ENCODE measurements around the gene ANGPTL4. TPM values are rescaled to one million over a fixed set of nuclear protein-coding genes. Genes with fewer than 3 reads are reported as not detected.
A peak's percentile ranks its signal among the peaks of the same experiment; 100 is the strongest.
"Not testable (repeated sequence)": the region's sequence is repeated elsewhere in the genome, so short reads cannot be mapped to it uniquely, and the experiment has no call there.

Gene ANGPTL4
- total and polyA plus RNA-seq, 2 of the 13 experiments (the other 11 are each of a cell fraction or from before 2014, with no cell fraction given): 0.80 to 21.7 TPM

- intact Hi-C loops (cut with micrococcal nuclease; ENCODE audit: unreplicated experiment): loop anchor here (2.0 kb wide), 1 partner anchor 165 kb away; no protein-coding TSS in a partner anchor
- H3K4me2 ChIP-seq (ENCODE audit: low read depth, low read length); H3K9ac ChIP-seq (ENCODE audit: insufficient read depth, low read depth, low read length); BruUV-seq (replicated peaks); H3K79me2 ChIP-seq (ENCODE audit: insufficient read depth, low read length); FAIRE-seq; H2AFZ ChIP-seq (ENCODE audit: low read length); H3K9me3 ChIP-seq (ENCODE audit: low read length); H3K4me3 ChIP-seq (replicated peaks in 1 of 3; ENCODE audit: insufficient read depth in 1 of 3, low read depth in 2 of 3, low read length in 3 of 3); H3K36me3 ChIP-seq (replicated peaks in 1 of 2; ENCODE audit: control insufficient read depth in 1 of 2, insufficient read depth in 2 of 2, low read length in 2 of 2); DNase-seq (ENCODE audit: low spot score); H4K20me1 ChIP-seq (ENCODE audit: insufficient read depth, low read length); H3K27ac ChIP-seq (ENCODE audit: extremely low read length, insufficient read depth, low read length); in situ Hi-C loops (cut with HindIII; ENCODE audit: extremely low pct_ligation_motif_present, low pct_unique_long_range_greater_than_20kb); ATAC-seq: not testable (repeated sequence)
- peaks cover 56% of the 10 kb centered on the region for H3K4me1 ChIP-seq (ENCODE audit: insufficient read depth, low read length)
- POLR2A ChIA-PET: interaction anchor here (1.3 to 2.0 kb wide), 5 partner anchors 16 to 45 kb away, joined by 4 to 8 read pairs (median 5); partner anchors contain the start of gene ANGPTL4
- WGBS (ENCODE audit: low lambda C conversion rate): 53% methylated on average over 4 of the region's 4 CpGs
- peak; percentile 54; the same call in 1 of the 2 replicates for TF ChIP-seq ZNF629 (CRISPR knock-in tag; conservative IDR thresholded peaks at IDR 0.05)
- TF ChIP-seq ZNF121 (CRISPR knock-in tag; IDR thresholded peaks at IDR 0.05): peak; percentile 82
- TF ChIP-seq, protein P1, sequence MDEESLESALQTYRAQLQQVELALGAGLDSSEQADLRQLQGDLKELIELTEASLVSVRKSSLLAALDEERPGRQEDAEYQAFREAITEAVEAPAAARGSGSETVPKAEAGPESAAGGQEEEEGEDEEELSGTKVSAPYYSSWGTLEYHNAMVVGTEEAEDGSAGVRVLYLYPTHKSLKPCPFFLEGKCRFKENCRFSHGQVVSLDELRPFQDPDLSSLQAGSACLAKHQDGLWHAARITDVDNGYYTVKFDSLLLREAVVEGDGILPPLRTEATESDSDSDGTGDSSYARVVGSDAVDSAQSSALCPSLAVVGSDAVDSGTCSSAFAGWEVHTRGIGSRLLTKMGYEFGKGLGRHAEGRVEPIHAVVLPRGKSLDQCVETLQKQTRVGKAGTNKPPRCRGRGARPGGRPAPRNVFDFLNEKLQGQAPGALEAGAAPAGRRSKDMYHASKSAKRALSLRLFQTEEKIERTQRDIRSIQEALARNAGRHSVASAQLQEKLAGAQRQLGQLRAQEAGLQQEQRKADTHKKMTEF (CRISPR knock-in tag; IDR thresholded peaks at IDR 0.05): 0 out of 2 replicates have a peak, but pooled peaks have one; percentile 15
- peaks cover 2 to 18% of the 10 kb centered on the region in 2 experiments; a peak in 3 of 5 replicates for H3K27me3 ChIP-seq (ENCODE audit: control insufficient read depth in 1 of 2, insufficient read depth in 2 of 2, low read length in 2 of 2)
- CTCF ChIA-PET (ENCODE audit: low intra/inter-chr PET ratio, low total read pairs): interaction anchor here (0.8 kb wide), 1 partner anchor 12 kb away, joined by 3 read pairs; no protein-coding TSS in a partner anchor
Observed at GRCh38 chr19:8341504-8341903, 22.5 kb upstream of the ANGPTL4 start.

DNA sequence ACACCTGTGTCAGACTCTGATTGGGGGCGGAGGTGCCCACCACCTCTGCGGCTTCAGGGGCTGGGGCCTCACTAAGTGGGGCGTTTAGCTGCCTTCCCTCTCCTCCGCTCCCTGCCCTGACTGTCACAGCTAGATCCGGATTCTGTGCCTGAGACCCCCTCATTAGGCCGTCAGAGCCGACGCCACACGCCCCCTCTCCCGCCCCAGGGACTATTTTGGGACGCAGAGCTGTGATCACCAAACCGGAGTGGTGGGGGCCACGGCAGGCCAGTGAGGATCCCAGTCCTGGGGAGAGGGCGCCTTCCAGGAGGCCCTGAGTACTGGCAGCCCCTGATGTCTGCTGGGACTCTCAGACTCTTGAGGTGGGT, 21.7 kb upstream of the ANGPTL4 start:
- Histone ChIP-seq H3K79me2 (ENCODE audit: insufficient read depth, low read length) (no peaks in the 10 kb centered on the region), H3K4me3 (replicated peaks in 1 of 3; ENCODE audit: insufficient read depth in 1 of 3, low read depth in 2 of 3, low read length in 3 of 3) (peak overlapping the region in 1 of 3 experiments; percentile 50; a peak in 2 of 6 replicates), H3K9ac (ENCODE audit: insufficient read depth, low read depth, low read length) (no peak overlapping the region), H2AFZ (ENCODE audit: low read length) (no peak overlapping the region), H3K4me1 (ENCODE audit: insufficient read depth, low read length) (peaks cover 55% of the 10 kb centered on the region), H3K9me3 (ENCODE audit: low read length) (no peaks in the 10 kb centered on the region), H4K20me1 (ENCODE audit: insufficient read depth, low read length) (no peaks in the 10 kb centered on the region), H3K36me3 (replicated peaks in 1 of 2; ENCODE audit: control insufficient read depth in 1 of 2, insufficient read depth in 2 of 2, low read length in 2 of 2) (no peaks in the 10 kb centered on the region), H3K4me2 (ENCODE audit: low read depth, low read length) (peak overlapping the region; percentile 40; the same call in 1 of the 2 replicates), H3K27ac (ENCODE audit: extremely low read length, insufficient read depth, low read length) (no peak overlapping the region), H3K27me3 (ENCODE audit: control insufficient read depth in 1 of 2, insufficient read depth in 2 of 2, low read length in 2 of 2) (peaks cover 0 to 15% of the 10 kb centered on the region in 2 experiments; a peak in 3 of 5 replicates)
- DNase-seq (ENCODE audit: low spot score) (no peak), ATAC-seq (no peak; the same call in 2 of the 3 replicates), FAIRE-seq (no peak)
- ChIA-PET POLR2A (interaction anchor here (0.7 to 1.6 kb wide), 2 partner anchors 19 to 44 kb away, joined by 3 to 5 read pairs; no protein-coding TSS in a partner anchor), CTCF (ENCODE audit: low intra/inter-chr PET ratio, low total read pairs) (no interaction called here)
- in situ Hi-C loops (cut with HindIII; ENCODE audit: extremely low pct_ligation_motif_present, low pct_unique_long_range_greater_than_20kb) (no loop called here), intact Hi-C loops (cut with micrococcal nuclease; ENCODE audit: unreplicated experiment) (no loop called here)
- TF ChIP-seq SIX4 (CRISPR knock-in tag; IDR thresholded peaks at IDR 0.05): no peak
- peak; percentile 1 for TF ChIP-seq ZNF407 (CRISPR knock-in tag; IDR thresholded peaks at IDR 0.05; ENCODE audit: not compliant biosample characterization)
- 50% methylated on average over 2 of the region's 14 CpGs for WGBS (ENCODE audit: low lambda C conversion rate)
- no TSS peak for BruUV-seq (replicated peaks)
